Endothelial cell of umbilical vein (primary cell): ENCODE measurements around the gene SMTNL2. TPM values are rescaled to one million over a fixed set of nuclear protein-coding genes. Genes with fewer than 3 reads are reported as not detected.

ENCODE experiments used
- BruUV-seq: library from RNA; stranded (reverse); fragments of 400-500 nt; replicated peaks from 2 replicates; lab custom pipeline; 2021; lab: Mats Ljungman, UMichigan
- CTCF ChIA-PET: fragments of 300-600, 350-600 bp; sonication (Branson Sonifier 250); formaldehyde crosslinking; loops from one replicate; lab custom pipeline; 2021; ENCODE audit warnings: antibody characterized with exemption, inconsistent platforms; lab: Charles Lee
- POLR2A ChIA-PET: fragments of 300-600, 350-600 bp; sonication (Branson Sonifier 250); formaldehyde crosslinking; loops from one replicate; lab custom pipeline; 2021; ENCODE audit warnings: antibody characterized with exemption, inconsistent platforms; lab: Charles Lee
- DNase-seq: peaks from one replicate; pipeline ENCODE4 v3.0.0-alpha.2; 2011; ENCODE audit warnings: low read depth, low spot score
- FAIRE-seq: peaks from 2 replicates; lab custom pipeline; 2011; peaks lifted over from hg19 to GRCh38; lab: Jason Lieb, UNC
- H2AFZ ChIP-seq: 2 replicates; pipeline ENCODE4 v1.6.0; 2012; ENCODE audit warnings: low read depth, low read length, control low read depth, inconsistent platforms
- H3K27ac ChIP-seq: 2 replicates; pipeline ENCODE4 v1.5.1; 2011; ENCODE audit warnings: low read depth, mild to moderate bottlenecking, control low read depth, low read length, moderate library complexity; ENCODE audit not compliant: insufficient read depth
- H3K27me3 ChIP-seq, 2 experiments: 2 replicates each; pipeline versions ENCODE4 v1.6.0 to v1.6.1; 2011; ENCODE audit warnings: low read length in 2 of 2, mixed read lengths in 1 of 2; ENCODE audit not compliant: control insufficient read depth in 2 of 2, insufficient read depth in 2 of 2
- H3K36me3 ChIP-seq, 2 experiments: 2 replicates in 1 of 2; 3 replicates in 1 of 2; pipeline ENCODE4 v1.5.1; 2011; ENCODE audit warnings: low read length in 2 of 2, mild to moderate bottlenecking in 1 of 2, moderate library complexity in 1 of 2; ENCODE audit not compliant: control insufficient read depth in 2 of 2, insufficient read depth in 2 of 2; ENCODE audit errors: extremely low read depth in 1 of 2
- H3K4me1 ChIP-seq: 3 replicates; pipeline ENCODE4 v1.5.1; 2011; ENCODE audit warnings: mild to moderate bottlenecking, low read length; ENCODE audit not compliant: control insufficient read depth, insufficient read depth; ENCODE audit errors: extremely low read depth
- H3K4me2 ChIP-seq: 2 replicates; pipeline ENCODE4 v1.6.1; 2011; ENCODE audit warnings: low read length, control low read depth, mixed read lengths; ENCODE audit not compliant: insufficient read depth
- H3K4me3 ChIP-seq, 3 experiments: fragments of 200-600 bp in 1 of 3; sonication (generic), shearing (Covaris generic) in 1 of 3; replicated peaks in 1 of 3; 2 replicates each; pipeline ENCODE4 v1.5.1; 2011 to 2016; ENCODE audit warnings: control low read depth in 3 of 3, low read length in 3 of 3, mild to moderate bottlenecking in 2 of 3, inconsistent platforms in 1 of 3, low read depth in 1 of 3, moderate library complexity in 1 of 3; ENCODE audit not compliant: insufficient read depth in 1 of 3
- H3K79me2 ChIP-seq: 2 replicates; pipeline ENCODE4 v1.6.0; 2012; ENCODE audit warnings: low read length, inconsistent platforms; ENCODE audit not compliant: control insufficient read depth, insufficient read depth
- H3K9ac ChIP-seq: replicated peaks from 2 replicates; pipeline ENCODE3; 2011; ENCODE audit warnings: low read length, control low read depth; ENCODE audit not compliant: insufficient read depth; ENCODE audit errors: extremely low read depth
- H3K9me1 ChIP-seq: replicated peaks from 3 replicates; pipeline ENCODE4 v1.6.0; 2011; ENCODE audit warnings: mild to moderate bottlenecking, low read length; ENCODE audit not compliant: control insufficient read depth, insufficient read depth; ENCODE audit errors: extremely low read depth
- H3K9me3 ChIP-seq: replicated peaks from 2 replicates; pipeline ENCODE4 v1.5.1; 2012; ENCODE audit warnings: low read length, inconsistent platforms; ENCODE audit not compliant: control insufficient read depth, insufficient read depth
- H4K20me1 ChIP-seq: replicated peaks from 2 replicates; pipeline ENCODE3; 2011; ENCODE audit warnings: mild to moderate bottlenecking, low read length; ENCODE audit not compliant: control insufficient read depth, insufficient read depth; ENCODE audit errors: extremely low read depth
- EZH2 ChIP-seq: IDR thresholded peaks from 2 replicates; pipeline ENCODE4 v1.6.1; 2012; ENCODE audit warnings: borderline replicate concordance, low read depth, mild to moderate bottlenecking, moderate library complexity, low read length, inconsistent platforms; ENCODE audit not compliant: severe bottlenecking
- FOS ChIP-seq: IDR thresholded peaks from 2 replicates; pipeline ENCODE4 v1.6.1; 2011; ENCODE audit warnings: mild to moderate bottlenecking, low read length, moderate library complexity, borderline replicate concordance; ENCODE audit not compliant: insufficient read depth
- GATA2 ChIP-seq: IDR thresholded peaks from 2 replicates; pipeline ENCODE4 v1.7.0; 2011; ENCODE audit warnings: low read depth, mild to moderate bottlenecking, moderate library complexity, mixed read lengths, low read length; ENCODE audit not compliant: insufficient read length, insufficient read depth
- JUN ChIP-seq: IDR thresholded peaks from 2 replicates; pipeline ENCODE4 v1.6.1; 2011; ENCODE audit warnings: borderline replicate concordance, low read depth; ENCODE audit not compliant: insufficient read length, insufficient read depth
- MYC ChIP-seq: IDR thresholded peaks from one replicate; pipeline ENCODE4 v1.6.1; 2011; ENCODE audit warnings: mild to moderate bottlenecking, low read depth, low read length
- POLR2A ChIP-seq: IDR thresholded peaks from 2 replicates; pipeline ENCODE4 v1.6.1; 2012; ENCODE audit warnings: low read depth, mild to moderate bottlenecking, control low read depth, low read length
- POLR2AphosphoS5 ChIP-seq: IDR thresholded peaks from 2 replicates; pipeline ENCODE4 v1.6.1; 2012; ENCODE audit warnings: low read depth, mild to moderate bottlenecking, control low read depth, low read length, moderate library complexity; ENCODE audit not compliant: insufficient read depth
- dilution Hi-C: fragments of 300-500 bp; cut with MboI; formaldehyde crosslinking; loops from one replicate; pipeline ENCODE4 v1.15.0; 2019; ENCODE audit warnings: low sequenced_read_pairs; ENCODE audit not compliant: extremely low pct_ligation_motif_present
- intact Hi-C: fragments of 100-400 bp; cut with micrococcal nuclease; formaldehyde crosslinking; loops from one replicate; pipeline ENCODE4 v1.10.0; 2022
- polyA plus RNA-seq, 4 experiments: library from polyadenylated mRNA; depleted of rRNA in 3 of 4; stranded (reverse) in 3 of 4; unstranded in 1 of 4; fragments of >200 nt; gene quantifications; 2 replicates each; pipeline versions ENCODE4 v1.2.1 to v1.2.3, GENCODE V29; 2011 to 2012; ENCODE audit warnings: missing spikeins in 1 of 4
- total RNA-seq: library from RNA; stranded (reverse); gene quantifications from 2 replicates; pipeline ENCODE4 v1.2.3, GENCODE V29; 2021
- TF ChIP-seq, protein P1 (sequence below): IDR thresholded peaks from 2 replicates; pipeline ENCODE4 v1.6.1; 2011; ENCODE audit not compliant: insufficient read depth, insufficient read length
- TF ChIP-seq, protein P2 (sequence below), 2 donors: IDR thresholded peaks; 1 replicate in 1 of 2; 2 replicates in 1 of 2; pipeline ENCODE4 v1.5.1; 2011; ENCODE audit warnings: low read length in 2 of 2, mild to moderate bottlenecking in 2 of 2, moderate library complexity in 2 of 2, control low read depth in 1 of 2, inconsistent platforms in 1 of 2, low read depth in 1 of 2; ENCODE audit not compliant: insufficient read depth in 1 of 2; ENCODE audit errors: extremely low read depth in 1 of 2

Gene SMTNL2
- total and polyA plus RNA-seq, 2 donors (not counting 3 experiments of a cell fraction or from before 2014, with no cell fraction given), result not detected

DNA sequence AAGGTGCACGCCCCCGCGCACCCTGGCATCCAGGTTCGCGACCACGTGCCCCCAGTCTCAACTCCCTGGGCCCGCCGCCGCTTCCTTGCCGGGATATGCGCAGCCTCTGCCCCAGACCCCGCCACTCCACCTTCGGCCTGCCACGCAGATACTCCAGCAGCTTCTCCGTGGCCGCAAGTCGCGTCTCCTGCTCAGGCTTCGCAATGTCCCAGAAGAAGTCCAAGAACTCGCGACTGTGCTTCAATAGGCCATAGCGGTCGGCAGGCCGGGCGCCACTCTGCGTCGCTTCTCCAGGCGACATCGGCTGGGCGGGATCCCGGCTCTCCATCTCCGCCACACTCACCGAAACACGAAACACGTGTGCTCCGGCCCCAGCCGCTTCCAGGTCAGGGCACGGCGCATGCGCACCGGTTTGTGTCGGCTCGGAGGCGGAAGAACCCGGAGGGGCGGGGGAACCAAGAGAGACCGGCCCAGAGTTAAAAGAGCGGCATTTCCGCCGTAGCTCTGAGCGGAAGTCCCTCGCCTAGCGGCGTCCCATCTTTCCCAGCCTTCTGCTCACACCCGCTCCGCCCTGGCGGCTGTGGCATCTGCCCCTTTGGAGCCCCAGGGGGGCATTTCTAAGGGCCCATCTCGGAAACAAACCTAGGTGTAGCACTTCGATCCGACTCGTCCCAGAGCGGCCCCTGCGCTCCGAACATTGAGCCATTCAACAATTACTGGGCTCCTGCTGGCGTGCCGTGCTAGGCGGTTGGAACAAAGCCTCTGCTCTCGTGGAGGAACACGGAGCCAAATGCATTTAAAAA, 29.1 kb upstream of the SMTNL2 start, which contains the start of gene MYBBP1A:
MYBBP1A (minus strand) TSS at position 388 of the 803 bp plus-strand sequence; CDS start at position 328, 60 bp downstream.
- H3K4me2 ChIP-seq, result peak within 1 kb of the TSS; percentile 74
- BruUV-seq, result TSS peak; percentile 98
- intact Hi-C loops (no loop called here), dilution Hi-C loops (no loop called here)
- H3K27ac ChIP-seq, result peak within 1 kb of the TSS; percentile 57
- peak within 1 kb of the TSS; percentile 74 for H2AFZ ChIP-seq
- no peaks in the 10 kb centered on the region for H4K20me1 ChIP-seq
- H3K36me3 ChIP-seq, result peaks cover 2 to 17% of the 10 kb centered on the region in 2 experiments
- H3K9me3 ChIP-seq, result no peaks in the 10 kb centered on the region
- no peaks in the 10 kb centered on the region for H3K9me1 ChIP-seq
- H3K4me1 ChIP-seq, result peaks cover 17% of the 10 kb centered on the region
- TF ChIP-seq EZH2 (no peak), JUN (no peak), POLR2AphosphoS5 (peak; percentile 94), MYC (no peak), FOS (no peak), GATA2 (no peak), POLR2A (peak; percentile 86)
- TF ChIP-seq, protein P1, sequence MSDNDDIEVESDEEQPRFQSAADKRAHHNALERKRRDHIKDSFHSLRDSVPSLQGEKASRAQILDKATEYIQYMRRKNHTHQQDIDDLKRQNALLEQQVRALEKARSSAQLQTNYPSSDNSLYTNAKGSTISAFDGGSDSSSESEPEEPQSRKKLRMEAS, result peak; percentile 94
- TF ChIP-seq, protein P2, sequence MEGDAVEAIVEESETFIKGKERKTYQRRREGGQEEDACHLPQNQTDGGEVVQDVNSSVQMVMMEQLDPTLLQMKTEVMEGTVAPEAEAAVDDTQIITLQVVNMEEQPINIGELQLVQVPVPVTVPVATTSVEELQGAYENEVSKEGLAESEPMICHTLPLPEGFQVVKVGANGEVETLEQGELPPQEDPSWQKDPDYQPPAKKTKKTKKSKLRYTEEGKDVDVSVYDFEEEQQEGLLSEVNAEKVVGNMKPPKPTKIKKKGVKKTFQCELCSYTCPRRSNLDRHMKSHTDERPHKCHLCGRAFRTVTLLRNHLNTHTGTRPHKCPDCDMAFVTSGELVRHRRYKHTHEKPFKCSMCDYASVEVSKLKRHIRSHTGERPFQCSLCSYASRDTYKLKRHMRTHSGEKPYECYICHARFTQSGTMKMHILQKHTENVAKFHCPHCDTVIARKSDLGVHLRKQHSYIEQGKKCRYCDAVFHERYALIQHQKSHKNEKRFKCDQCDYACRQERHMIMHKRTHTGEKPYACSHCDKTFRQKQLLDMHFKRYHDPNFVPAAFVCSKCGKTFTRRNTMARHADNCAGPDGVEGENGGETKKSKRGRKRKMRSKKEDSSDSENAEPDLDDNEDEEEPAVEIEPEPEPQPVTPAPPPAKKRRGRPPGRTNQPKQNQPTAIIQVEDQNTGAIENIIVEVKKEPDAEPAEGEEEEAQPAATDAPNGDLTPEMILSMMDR (IDR thresholded peaks at IDR 0.05; ENCODE audit: extremely low read depth in 1 of 2, insufficient read depth in 1 of 2, low read depth in 1 of 2, low read length in 2 of 2), result peak in 1 of 2 donors; percentile 22
- peak within 1 kb of the TSS; percentile 77 to 84 (median 78) for H3K4me3 ChIP-seq
- CTCF ChIA-PET, result interaction anchor here (0.7 to 3.9 kb wide), 10 partner anchors 8 to 138 kb away, joined by 3 to 31 read pairs (median 4); no protein-coding TSS in a partner anchor
- H3K27me3 ChIP-seq, result no peaks in the 10 kb centered on the region
- H3K9ac ChIP-seq, result peak within 1 kb of the TSS; percentile 68
- FAIRE-seq (peak; percentile 94), DNase-seq (peak; percentile 94)
- POLR2A ChIA-PET, result interaction anchor here (0.7 kb wide), 1 partner anchor 17 kb away, joined by 3 read pairs; no protein-coding TSS in a partner anchor
- peaks cover 20% of the 10 kb centered on the region for H3K79me2 ChIP-seq
